Gastroesophageal sphincter (tissue), 3 donors: ENCODE results near the gene TIGD4.

Experiments
- EP300 ChIP-seq: sonication (generic); formaldehyde crosslinking; IDR thresholded peaks from one replicate; pipeline ENCODE4 v1.6.1; 2017; ENCODE audit warnings: antibody characterized with exemption, mild to moderate bottlenecking
- POLR2A ChIP-seq, 2 donors: fragments of 450-650 bp; IDR thresholded peaks; one replicate each; pipeline ENCODE4 v1.6.1; 2017; ENCODE audit warnings: antibody characterized with exemption in 2 of 2, mild to moderate bottlenecking in 2 of 2, moderate library complexity in 1 of 2
- TF ChIP-seq, protein P1 (sequence below), 4 experiments: fragments of 200-600 bp in 2 of 4; fragments of 450-650 bp in 2 of 4; sonication (generic) in 1 of 4; IDR thresholded peaks; one replicate each; pipeline ENCODE4 v1.5.1; 2017 to 2019; ENCODE audit warnings: antibody characterized with exemption in 4 of 4, mild to moderate bottlenecking in 2 of 4, moderate library complexity in 2 of 4

GRCh38 chr4:152734699-152735050, 44.9 kb downstream of the TIGD4 start:
- TF ChIP-seq, protein P1, sequence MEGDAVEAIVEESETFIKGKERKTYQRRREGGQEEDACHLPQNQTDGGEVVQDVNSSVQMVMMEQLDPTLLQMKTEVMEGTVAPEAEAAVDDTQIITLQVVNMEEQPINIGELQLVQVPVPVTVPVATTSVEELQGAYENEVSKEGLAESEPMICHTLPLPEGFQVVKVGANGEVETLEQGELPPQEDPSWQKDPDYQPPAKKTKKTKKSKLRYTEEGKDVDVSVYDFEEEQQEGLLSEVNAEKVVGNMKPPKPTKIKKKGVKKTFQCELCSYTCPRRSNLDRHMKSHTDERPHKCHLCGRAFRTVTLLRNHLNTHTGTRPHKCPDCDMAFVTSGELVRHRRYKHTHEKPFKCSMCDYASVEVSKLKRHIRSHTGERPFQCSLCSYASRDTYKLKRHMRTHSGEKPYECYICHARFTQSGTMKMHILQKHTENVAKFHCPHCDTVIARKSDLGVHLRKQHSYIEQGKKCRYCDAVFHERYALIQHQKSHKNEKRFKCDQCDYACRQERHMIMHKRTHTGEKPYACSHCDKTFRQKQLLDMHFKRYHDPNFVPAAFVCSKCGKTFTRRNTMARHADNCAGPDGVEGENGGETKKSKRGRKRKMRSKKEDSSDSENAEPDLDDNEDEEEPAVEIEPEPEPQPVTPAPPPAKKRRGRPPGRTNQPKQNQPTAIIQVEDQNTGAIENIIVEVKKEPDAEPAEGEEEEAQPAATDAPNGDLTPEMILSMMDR (IDR thresholded peaks at IDR 0.05), result no peak
- TF ChIP-seq EP300 (no peak), POLR2A (IDR thresholded peaks at IDR 0.05) (no peak)
